HG03342 (cell line): ENCODE results near the gene PLEK2.
"Not testable (repeated sequence)": the region's sequence is repeated elsewhere in the genome, so short reads cannot be mapped to it uniquely, and the experiment has no call there.

ENCODE experiments used
- ATAC-seq: cut with Tn5 transposase; IDR thresholded peaks from one replicate; pipeline ENCODE4 v1.9.1; 2021; ENCODE audit warnings: mild to moderate bottlenecking, moderate library complexity; ENCODE audit not compliant: unreplicated experiment

Gene PLEK2

DNA sequence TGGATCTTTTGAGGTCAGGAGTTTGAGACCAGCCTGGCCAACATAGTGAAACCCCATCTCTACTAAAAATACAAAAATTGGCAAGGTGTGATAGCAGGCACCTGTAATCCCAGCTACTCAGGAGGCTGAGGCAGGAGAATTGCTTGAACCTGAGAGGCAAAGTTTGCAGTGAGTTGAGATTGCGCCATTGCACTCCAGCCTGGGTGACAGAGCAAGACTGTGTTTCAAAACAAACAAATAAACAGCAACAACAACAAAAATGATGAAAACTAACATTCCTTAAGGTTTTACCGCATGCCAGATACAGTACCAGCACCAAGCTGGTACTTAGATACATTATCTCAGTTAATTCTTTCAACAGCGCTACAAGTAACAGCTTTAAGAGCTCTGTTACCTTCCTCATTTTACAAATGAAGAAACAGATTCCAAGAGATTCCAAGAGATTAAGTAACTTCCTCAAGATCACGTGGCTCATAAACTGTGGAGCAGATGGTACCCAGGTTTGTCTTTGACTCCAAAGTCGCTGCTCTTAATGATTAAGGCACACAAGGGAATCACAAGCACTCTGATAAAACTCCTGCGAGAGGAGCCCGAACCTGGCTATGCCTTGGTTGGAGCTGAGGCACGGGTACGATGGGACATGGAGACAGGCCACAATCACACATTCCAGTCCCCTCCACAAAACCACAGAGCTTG, 17.7 kb upstream of the PLEK2 start:
- no peak for ATAC-seq

DNA sequence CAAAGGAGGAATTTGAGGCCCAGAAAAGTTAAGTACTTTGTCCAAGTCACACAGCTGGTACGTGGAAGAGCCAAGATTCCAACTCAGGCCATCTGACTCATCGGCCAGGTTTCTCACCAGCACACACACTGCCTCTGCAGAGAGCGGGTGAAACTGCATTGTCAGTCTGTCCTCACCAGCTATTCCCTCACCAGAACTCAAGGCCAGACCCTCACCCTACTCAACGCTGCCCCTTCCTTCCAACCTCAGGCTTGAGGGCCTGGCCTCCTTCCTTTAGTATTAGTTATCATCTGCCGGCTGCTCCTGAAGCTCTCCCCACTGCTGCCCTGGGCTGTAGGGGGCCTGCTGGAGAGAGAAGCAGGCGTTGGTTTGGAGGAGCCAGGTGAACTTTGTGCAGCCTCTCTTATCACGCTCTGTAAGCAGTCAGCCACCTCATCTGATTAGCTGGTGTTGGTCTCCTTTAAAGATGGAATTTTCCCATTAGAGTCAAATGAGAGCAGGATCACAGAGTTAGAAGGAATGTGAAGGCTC, 16.6 kb upstream of the PLEK2 start:
- ATAC-seq = no peak

DNA sequence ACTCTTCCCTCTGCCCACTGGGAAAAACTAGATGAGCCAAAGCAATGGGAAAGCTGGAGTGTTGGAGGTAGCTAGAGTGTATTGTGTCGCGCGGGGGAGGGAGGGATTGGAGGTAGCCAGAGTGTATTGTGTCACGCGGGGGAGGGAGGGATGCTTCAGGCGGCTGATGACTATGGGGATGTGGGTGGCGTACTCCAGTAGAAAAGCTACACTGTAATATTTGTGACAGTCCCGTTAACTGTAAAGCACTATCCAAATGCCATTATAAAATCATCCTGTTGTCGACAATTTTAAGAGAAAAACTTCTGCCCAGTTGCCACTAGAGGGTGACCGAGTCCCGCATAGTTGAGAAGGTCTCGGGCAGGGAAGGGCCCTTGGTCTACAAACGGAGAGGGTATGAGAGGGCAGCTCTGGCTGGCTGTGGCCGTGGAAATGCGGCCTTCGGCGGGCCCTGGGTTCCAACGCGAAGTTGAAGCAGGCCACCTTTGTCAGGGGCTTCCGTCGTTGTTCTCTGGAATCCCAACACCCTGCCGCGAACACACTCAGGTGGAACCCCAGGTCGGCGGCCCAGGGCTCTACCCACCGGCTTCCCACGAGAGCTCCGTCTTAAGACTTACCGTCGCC, 15.1 kb upstream of the PLEK2 start:
- ATAC-seq = no peak

DNA sequence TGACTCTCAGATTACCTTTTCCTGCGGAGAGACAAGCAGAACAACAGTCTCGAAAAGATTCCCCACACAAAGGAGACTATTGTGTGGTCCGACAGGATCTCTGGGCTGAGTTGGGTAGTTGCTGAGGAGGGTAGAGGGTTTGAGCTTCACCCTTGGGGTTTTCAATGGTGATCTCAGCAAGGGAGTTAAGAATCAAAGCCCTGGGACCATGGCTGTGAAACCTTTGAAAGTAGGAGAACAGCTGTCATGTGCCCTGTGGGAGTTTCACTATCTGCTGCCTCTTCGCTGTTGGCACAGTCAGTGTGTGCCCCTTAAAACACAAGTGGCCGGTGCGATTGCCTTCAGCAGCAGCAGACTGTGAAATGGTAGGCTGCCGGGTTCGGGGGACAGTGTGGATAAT, 14.2 kb upstream of the PLEK2 start:
- ATAC-seq = no peak

DNA sequence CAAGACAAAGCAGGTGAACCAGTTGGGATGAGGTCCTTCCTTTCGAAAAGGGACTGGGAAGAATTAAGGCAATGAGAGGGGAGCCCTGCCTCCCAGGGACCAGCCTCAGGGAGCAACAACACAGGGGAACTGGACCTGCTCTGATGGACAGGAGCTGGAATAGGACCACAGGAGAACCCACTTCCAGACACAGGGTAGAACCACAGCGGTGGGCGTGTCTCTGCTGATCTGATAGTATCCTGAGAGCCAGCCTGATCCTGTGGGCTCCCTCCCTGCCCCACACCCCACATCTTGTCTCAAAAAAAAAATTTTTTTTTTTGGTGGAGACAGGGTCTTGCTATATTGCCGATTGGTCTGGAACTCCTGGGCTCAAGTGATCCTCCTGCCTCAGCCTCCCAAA, 13.6 kb upstream of the PLEK2 start:
- no peak for ATAC-seq

DNA sequence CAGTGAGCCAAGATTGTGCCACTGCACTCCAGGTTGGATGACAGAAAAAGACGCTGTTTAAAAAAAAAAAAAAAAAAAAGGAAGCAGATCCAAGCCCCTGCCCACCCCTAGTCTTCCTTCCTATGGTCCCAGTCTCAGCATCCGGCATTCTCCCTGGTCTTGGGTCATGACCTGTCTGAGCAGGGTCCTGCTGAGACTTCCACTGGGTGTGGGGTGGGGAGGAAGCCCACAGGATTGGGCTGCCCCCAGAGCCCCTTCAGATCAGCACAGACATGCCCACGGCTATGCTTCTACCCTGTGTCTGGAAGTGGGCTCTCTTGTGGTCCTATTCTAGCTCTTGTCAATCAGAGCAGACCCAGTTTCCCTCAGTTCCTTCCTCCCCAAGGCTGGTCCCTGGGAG, 12.6 kb upstream of the PLEK2 start:
- ATAC-seq = no peak

DNA sequence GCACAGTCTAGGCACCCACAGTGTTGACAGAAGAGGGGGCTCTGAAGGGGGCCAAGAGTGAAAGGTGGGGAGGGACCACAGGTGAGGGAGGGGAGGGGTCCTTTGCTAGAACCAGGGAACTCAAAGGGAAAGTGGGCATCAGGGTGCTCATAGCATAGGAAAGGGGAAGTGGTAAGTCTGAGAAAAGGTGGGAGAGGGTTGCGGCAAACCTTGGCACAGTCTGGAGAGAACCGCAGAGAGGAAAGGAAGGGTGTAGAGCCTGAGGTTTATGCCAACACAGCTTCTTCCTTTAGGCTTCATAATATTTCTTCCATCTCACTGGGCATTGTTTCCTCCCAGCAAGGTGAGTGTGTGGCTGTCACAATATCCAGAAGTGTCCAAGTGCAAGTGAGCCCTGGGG, 11.5 kb upstream of the PLEK2 start:
- ATAC-seq = no peak

DNA sequence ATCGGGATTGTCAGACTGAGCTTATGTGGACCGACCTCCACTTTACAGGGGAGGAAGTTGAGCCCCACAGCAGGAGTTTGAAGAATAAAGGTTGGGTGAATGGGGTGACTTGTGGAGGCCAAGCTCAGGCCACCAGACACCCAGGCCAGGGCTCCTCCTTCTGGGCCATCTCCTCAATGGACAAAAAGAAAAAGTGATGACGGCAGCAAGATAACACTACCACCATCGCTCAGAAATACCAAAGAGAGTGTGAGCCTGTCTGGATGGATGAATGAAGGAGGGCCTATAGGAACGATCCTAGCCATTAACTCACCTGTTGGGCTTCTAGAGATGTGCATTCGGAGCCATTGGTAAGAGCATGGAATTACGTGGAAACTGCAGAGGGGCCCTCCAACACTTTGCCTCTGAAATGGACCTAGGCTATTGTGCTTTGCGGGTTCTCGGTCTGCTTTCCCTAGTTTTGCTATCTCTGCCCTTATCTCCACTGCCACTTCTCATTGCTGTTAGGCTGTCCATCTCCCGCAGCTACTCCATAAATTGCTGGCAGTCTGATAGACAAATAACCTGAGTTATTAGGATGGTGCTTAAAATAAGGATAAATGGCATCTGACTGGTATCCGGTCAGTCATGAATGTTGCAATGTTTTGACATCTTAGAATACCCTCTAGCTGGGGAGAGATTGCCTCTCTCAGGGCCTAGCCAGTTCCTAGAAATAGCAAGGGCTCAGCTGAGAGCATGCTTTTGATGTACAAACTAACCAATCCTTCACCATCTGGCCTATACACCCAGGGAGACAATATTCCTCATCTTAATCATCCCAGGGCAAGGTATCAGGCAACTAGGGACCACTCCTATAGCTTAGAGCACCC, 9.6 kb upstream of the PLEK2 start:
- ATAC-seq = no peak

DNA sequence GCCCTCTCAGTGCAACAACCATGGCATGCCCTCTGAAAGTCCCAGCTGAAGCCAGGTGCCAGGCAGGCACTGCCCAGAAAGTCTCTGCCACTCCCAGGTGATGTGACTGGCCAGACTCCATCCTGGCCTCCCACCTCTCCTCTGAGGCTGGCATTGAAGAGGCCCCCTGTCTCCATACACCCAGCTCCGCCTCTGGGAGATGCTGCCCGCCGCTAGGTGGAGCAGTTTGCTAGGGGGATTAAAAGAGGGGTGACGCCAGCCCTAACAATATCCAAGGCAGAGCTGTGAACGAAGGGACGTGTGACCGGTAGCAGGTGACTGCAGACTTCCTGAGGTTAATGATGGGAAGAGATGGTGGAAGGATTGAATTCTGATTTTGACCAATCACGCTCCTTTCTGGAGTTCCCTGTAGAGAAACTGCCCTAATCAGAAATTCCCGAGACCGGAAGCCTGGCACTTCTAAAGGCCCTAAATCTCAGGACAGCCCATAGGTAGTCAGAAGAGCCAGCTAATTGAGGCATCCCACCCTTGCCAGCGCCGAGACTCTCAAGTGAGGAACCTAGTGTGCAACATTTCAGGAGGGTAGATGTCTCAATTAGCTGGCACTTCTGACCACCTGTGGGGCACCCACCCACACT, 8.3 kb upstream of the PLEK2 start:
- no peak for ATAC-seq

DNA sequence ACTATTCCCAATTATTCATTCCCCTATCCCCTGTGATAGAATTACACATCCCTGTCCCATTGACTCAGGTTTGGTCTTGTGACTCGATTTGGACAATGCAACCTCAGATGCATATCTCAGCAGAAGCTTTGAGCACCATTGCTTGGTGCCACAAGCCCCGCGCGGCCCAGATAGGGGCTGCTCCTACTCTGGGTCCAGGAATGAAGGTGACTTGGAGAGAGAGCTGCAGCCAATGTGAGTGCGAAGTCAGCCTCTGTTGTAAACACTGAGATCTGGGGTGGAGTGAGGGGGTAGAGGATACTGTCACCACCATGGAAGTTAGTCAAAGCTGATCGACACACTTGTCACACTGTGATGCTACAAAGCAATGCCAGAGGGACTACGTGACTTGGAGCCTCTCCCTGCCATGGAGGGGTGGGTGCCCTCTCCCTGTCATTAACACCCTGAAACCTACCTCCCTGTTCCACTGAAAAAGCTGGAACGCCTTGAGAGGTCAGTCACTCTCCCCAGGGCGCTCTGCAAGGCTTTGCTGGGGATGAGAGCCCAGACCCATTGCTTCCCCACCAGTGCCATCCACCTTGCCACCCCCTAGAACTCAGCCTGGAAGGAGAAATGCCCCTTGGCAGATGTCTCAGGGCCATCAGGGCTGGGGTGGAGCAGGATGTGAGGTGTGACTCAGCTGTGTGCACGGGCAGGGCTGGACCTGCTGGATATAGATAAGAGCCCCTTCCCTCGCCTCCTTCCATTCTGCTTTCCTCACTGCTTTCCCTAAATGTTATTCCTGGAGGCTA, 6.6 kb upstream of the PLEK2 start:
- no peak for ATAC-seq

DNA sequence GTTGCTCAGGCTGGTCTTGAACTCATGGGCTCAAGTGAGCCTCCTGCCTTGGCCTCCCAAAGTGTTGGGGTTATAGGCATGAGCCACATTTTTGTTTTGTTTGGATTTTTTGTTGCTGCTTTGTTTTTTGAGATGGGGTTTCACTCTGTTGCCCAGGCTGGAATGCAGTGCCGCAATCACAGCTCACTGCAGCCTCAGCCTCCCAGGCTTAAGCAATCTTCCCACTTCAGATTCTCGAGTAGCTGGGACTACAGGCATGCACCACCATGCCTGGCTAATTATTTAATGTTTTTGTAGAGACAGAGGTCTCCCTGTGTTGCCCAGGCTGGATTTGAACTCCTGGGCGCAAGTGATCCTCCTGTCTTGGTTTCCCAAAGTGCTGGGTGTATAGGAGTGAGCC, 5.7 kb upstream of the PLEK2 start:
- no peak for ATAC-seq

DNA sequence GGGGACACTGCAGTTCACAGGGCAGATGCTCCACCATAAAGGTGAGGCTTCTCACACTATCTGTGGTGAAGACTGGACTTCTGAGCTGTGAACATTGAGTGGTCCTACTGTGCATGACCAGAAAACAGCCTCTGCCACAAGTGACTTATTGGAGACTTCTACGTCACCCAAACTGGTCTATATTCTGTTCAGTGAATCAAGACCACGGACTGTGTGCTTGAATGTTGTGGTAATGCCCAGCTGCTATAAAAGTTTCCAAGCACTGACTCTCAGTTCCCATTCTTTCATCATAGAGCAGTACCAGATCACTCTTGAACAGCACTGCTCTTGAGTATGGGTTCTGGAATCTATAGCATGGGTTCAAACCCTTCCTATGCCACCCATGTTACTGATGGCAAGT, 4.8 kb upstream of the PLEK2 start:
- ATAC-seq = no peak

DNA sequence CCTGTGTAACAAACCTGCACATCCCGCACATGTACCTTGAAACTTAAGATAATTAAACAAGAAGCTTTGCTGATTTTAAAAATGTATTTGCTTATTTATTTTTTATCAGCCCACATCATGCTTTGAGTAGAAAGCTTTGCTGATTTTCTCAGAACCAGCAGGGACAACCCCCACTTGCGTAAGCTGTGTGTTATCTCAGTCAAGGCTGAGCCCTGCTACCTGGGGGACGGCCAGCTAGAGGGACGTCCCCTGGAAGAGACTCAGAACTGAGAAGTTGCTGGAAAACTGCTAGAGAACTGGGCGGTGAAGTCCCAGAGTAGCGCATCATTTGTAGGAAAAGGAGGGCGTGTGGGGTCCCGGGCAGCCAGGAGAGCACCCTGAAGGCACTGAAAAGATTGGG, 4.1 kb upstream of the PLEK2 start:
- no peak for ATAC-seq

DNA sequence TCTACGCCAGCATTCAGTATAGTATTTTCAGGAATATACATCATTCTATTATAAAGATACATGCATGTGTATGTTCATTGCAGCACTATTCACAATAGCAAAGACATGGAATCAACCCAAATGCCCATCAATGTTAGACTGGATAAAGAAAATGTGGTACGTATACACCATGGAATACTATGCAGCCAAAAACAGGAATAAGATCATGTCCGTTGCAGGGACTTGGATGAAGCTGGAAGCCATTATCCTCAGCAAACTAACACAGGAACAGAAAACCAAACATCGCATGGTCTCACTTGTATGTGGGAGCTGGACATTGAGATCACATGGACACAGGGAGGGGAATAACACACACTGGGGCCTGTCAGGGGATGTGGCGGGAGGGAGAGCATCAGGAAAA, 3.6 kb upstream of the PLEK2 start:
- ATAC-seq = not testable (repeated sequence)

DNA sequence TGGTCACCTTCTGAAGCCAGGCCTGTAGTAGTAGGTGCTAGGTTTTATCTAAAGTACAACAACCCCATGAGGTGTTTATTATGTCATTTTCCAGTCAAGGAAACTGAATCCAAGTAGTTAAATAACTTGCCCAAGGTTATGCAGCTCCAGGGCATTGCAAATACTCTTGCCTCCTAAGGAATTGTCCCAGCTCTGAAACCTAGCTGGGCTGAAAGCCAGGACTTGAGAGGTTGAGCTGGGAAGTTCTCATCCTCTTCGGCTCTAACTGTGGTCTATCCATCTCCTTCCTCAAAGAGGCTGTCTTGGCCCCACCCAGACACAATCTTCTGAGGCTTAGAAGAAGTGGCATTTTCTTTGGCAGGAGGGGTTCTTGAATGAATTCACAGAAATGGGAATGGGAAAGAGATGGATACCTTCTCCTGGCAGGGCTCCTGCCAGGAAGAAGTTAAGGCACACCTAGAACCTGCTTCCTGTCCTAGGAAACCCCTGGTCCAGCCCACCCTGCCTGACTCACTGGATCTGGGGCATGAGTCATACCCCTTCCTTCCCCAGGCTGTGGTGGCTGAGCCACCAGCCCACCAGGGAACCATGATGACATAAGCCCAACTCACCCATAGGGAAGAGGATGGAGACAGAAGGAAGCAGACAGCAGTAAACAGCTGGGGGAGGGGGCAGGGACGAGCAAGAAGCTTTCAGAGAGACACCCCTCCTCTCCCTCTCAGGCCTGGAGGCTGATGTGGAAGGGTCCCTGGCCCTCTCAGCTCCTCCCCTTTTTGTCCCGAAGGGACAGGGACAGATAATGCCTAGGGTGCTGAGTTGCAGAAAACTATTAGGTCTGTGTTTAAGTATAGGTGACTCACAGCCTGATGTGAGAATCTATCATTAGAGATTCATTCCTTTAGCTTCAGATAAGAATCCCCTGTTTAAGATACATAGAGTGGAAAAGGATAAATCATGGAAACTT, 2.1 kb upstream of the PLEK2 start:
- ATAC-seq = no peak

DNA sequence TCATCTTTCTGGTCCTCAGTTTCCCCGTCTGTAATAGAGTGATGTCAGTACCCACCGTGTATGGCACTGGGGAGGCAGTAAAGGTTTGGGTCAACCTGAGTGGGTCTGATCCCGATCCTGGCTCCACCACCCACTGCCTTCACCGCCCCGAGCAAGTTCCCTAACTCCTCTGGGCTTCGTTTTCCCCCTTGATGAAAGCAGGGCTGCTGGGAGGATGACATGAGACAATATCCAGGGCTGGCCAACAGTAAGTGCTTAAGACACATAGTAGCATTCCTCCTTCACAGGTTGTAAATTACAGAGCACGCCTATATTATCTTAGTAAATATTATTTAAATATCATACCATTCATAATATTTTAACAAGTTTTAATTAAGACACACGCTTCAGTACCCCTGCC, 595 bp downstream of the PLEK2 start:
- ATAC-seq = no peak

DNA sequence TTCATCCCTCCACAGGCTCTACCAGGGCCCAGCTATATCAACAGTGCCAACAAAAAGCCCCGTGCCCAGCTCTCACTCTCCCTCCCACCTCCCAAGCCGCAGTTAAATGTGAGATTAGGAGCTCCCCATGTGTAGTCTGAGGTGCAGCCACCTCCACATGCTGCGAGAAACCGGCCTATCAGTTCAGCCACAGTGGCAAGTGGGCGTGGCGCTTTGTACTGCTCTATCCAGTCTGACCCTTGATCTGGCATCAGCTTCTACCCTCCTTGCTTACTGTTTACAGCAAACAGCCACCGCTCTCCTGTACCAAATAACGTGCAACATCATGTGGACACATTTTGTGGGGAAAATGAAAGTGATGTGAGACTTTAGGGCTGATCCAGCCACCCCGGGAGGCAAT, 1.7 kb downstream of the PLEK2 start:
- ATAC-seq = no peak

DNA sequence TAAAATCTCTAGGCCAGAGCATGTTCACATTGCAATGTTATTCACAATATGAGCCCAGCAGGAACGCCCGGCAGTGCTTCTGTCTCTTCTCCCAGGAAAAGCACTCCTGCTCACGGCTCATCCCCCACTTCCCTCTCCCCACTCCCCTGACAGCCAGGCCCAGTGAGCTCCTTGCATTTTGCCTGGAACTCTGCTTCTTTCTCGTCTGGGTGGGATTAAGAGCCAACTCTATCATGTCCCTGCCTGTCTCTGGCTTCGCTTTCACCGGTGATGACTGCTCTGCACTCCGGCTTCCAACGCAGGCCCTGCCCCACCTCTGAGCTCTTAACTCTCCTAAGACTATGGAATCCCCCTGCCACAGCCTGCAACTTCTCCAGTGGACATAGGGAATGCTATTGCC, 2.5 kb downstream of the PLEK2 start:
- ATAC-seq = no peak

DNA sequence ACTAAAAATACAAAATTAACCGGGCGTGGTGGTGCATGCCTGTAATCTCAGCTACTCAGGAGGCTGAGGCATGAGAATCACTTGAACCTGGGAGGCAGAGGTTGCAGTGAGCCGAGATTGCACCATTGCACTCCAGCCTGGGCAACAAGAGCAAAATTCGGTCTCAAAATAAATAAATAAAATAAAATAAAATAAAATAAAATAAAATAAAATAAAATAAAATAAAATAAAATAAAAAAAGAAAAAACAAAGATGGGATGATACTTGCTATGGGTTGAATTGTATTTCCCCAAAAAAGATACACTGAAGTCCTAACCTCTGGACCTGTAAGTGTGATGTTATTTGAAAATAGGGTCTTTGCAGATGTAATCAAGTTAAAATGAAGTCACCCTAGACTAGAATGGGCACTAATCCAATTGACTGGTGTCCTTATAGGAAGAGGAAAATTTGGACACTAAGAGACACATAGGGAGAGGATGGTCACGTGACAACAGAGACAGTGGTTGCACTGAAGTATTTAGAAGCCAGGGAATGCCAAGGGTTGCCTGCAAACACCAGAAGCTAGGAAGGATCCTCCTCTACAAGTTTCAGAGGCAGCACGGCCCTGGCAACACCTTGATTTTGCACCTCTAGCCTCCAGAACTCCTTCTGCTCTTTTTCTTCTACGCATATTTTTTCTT, 3.7 kb downstream of the PLEK2 start:
- ATAC-seq = not testable (repeated sequence)
